ENCODE results near the gene PTOV1.

DNA sequence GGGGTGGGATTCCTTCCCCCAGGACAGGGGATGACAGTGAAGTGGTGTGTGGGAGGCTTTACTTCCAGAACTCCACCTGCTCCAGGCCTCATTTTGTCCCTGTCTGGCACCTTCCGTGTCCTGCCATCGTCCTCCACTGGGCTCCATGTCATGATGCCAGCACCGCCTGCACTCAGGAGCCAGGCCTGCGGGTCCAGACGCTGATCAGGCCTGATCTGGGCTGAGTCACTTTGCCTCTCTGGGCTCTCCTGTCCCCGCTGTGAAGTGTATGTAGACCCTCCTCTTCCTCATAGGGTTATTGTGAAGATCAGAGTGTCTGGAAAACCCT is 47.5 kb upstream of the PTOV1 start:
- no peak for TF ChIP-seq CTCF (IDR thresholded peaks at IDR 0.05)
- TF ChIP-seq ZFX (IDR thresholded peaks at IDR 0.05; ENCODE audit: borderline replicate concordance), result no peak

Measured in 22Rv1 (cell line).